Heart left ventricle (tissue), 16 donors: ENCODE measurements around the gene CACYBP. TPM values are rescaled to one million over a fixed set of nuclear protein-coding genes. Genes with fewer than 3 reads are reported as not detected.

ENCODE experiments used
- ATAC-seq, 4 donors: fragments of 200-7000 bp; cut with Tn5 transposase; one replicate each; pipeline ENCODE4 v1.9.1; 2020 to 2022; ENCODE audit warnings: moderate library complexity in 4 of 4, mild to moderate bottlenecking in 3 of 4, moderate number of reproducible peaks in 1 of 4
- DNase-seq, 5 donors: peaks; one replicate each; pipeline ENCODE4 v3.0.0-alpha.2; 2020
- H3K27ac ChIP-seq, 12 donors: fragments of 200-600 bp; sonication (generic) in 4 of 12; one replicate each; pipeline versions ENCODE4 v1.5.0 to v1.8.0; 2016 to 2022; ENCODE audit warnings: mild to moderate bottlenecking in 2 of 12
- H3K27me3 ChIP-seq, 9 donors: fragments of 200-600 bp; sonication (generic) in 2 of 9; one replicate each; pipeline versions ENCODE4 v1.5.1 to v1.8.0; 2016 to 2022; ENCODE audit warnings: mild to moderate bottlenecking in 3 of 9
- H3K36me3 ChIP-seq, 9 donors: fragments of 200-600 bp; sonication (generic) in 2 of 9; one replicate each; pipeline versions ENCODE4 v1.5.0 to v1.8.0; 2018 to 2022; ENCODE audit warnings: mild to moderate bottlenecking in 2 of 9
- H3K4me1 ChIP-seq, 12 donors: fragments of 200-600 bp; sonication (generic) in 4 of 12; one replicate each; pipeline versions ENCODE4 v1.5.0 to v1.8.0; 2016 to 2022; ENCODE audit warnings: mild to moderate bottlenecking in 3 of 12
- H3K4me3 ChIP-seq, 12 donors: fragments of 200-600 bp; sonication (generic) in 4 of 12; one replicate each; pipeline versions ENCODE4 v1.5.0 to v1.8.0; 2017 to 2022; ENCODE audit warnings: mild to moderate bottlenecking in 9 of 12, moderate library complexity in 4 of 12
- H3K9me3 ChIP-seq, 12 donors: fragments of 200-600 bp; sonication (generic) in 4 of 12; one replicate each; pipeline versions ENCODE4 v1.5.0 to v1.8.0; 2016 to 2022; ENCODE audit warnings: mild to moderate bottlenecking in 1 of 12
- CTCF ChIP-seq, 12 donors: fragments of 200-600 bp; sonication (generic) in 4 of 12; IDR thresholded peaks; one replicate each; pipeline versions ENCODE4 v1.5.0 to v1.8.0; 2018 to 2022; ENCODE audit warnings: antibody characterized with exemption in 12 of 12, mild to moderate bottlenecking in 5 of 12
- POLR2A ChIP-seq, 2 donors: fragments of 450-650 bp; IDR thresholded peaks; one replicate each; pipeline ENCODE4 v1.6.1; 2017; ENCODE audit warnings: antibody characterized with exemption in 2 of 2, mild to moderate bottlenecking in 2 of 2, moderate library complexity in 2 of 2
- WGBS, 4 donors: extraction: QIAGEN DNeasy Blood & Tissue Kit in 2 of 4; methylation state at CpG; one replicate each; pipeline versions ENCODE4 v1.1.5 to v1.1.7; 2013 to 2018; 5-methylcytosine and 5-hydroxymethylcytosine counted together
- intact Hi-C, 10 donors: fragments of 100-400 bp; cut with DNase I; formaldehyde crosslinking; loops; one replicate each; pipeline versions ENCODE4 v1.11.1 to v1.14.2; 2022
- polyA plus RNA-seq, 2 donors: library from polyadenylated mRNA; stranded (reverse); fragments of 200-250 nt; gene quantifications; one replicate each; pipeline ENCODE4 v1.2.3, GENCODE V29; 2013
- total RNA-seq, 9 donors: library from RNA; depleted of rRNA in 2 of 9; stranded (reverse); fragments of >200 nt in 2 of 9; fragmentation: NEBNext Ultra II Directional in 3 of 9; extraction: Animal tissue kit (Norgen Biotek cat#: 25700) in 3 of 9; gene quantifications; one replicate each; pipeline versions ENCODE4 v1.1.0 to v1.2.4, GENCODE V29; 2016 to 2023
- donor health status: ischemic (EF 13 %, LVEDD 7.1; RV severe dilation, severe dysfunction).
- donor health status: healthy with polysubstance abuse.
- donor health status: DM: no; HTN: yes; CAD: no.
- donor health status: DM: no; HTN: no; CAD: no.
- donor health status: ischemic (EF 25% LVEDD 6.9; RV normal size, moderate dysfunction).
- donor health status: ischemic (EF 25% LVEDD 5.7; RV mildly dilated, moderate dysfunction).
- donor health status: healthy.
- donor health status: DM: yes; HTN: yes; CAD: no.
- donor health status: ischemic (EF 35%, LVEDD 5.7; RV mildly dilated, moderate dysfunction).
- donor health status: nonischemic (EF 11% LVEDD 7.7; RV severe dilation, severe dysfunction).
- donor health status: DM: yes; HTN: yes; CAD: no.
- donor health status: PGD.
- donor health status: ischemic (EF 29% LVEDD 5.4; RV normal size, mild dysfunction).
- donor health status: nonischemic (EF 23%, LVEDD 6.1; RV moderate dilation, normal function).

CACYBP gene
- total and polyA plus RNA-seq, 11 donors: 30.1 to 170 (median 54.6) TPM

DNA sequence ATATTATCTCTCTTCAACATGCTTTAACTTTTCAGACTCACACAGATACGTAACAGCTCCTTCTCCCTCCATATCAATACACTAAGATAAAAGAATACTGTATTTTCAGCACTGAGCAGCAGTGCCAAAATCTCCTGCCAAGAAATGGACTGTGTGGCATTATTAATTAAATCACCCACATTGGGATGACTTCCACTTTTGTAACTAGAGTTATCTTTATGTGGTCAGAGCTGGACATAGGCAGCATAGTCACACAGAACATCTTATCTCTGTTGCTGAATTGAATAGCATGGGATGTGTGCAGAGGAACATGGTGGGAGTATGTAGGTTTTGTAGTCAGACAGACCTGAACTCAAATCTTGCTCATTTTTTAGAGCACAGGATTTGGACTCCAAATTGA is 41.4 kb upstream of the CACYBP start:
- intact Hi-C loops: no loop called here
- no peaks in the 10 kb centered on the region for H3K27me3 ChIP-seq
- peak in 2 of 4 donors; percentile 6 to 58 for ATAC-seq
- peaks cover 0 to 44% (median 11%) of the 10 kb centered on the region in 12 donors for H3K4me1 ChIP-seq
- TF ChIP-seq POLR2A (IDR thresholded peaks at IDR 0.05) (no peak), CTCF (IDR thresholded peaks at IDR 0.05) (no peak)
- H3K36me3 ChIP-seq: no peaks in the 10 kb centered on the region
- WGBS, 4 donors: 38 to 56% (median 53%) methylated on average over 1 of the region's 1 CpG
- peak overlapping the region in 1 of 12 donors; percentile 10 for H3K4me3 ChIP-seq
- no peak for DNase-seq
- no peak overlapping the region for H3K27ac ChIP-seq
- no peaks in the 10 kb centered on the region for H3K9me3 ChIP-seq

- H3K36me3 ChIP-seq: no peaks in the 10 kb centered on the region
- intact Hi-C loops: no loop called here
- no peak overlapping the region for H3K4me3 ChIP-seq
- H3K27me3 ChIP-seq: no peaks in the 10 kb centered on the region
- H3K9me3 ChIP-seq: no peaks in the 10 kb centered on the region
- peaks cover 0 to 45% (median 15%) of the 10 kb centered on the region in 12 donors for H3K4me1 ChIP-seq
- no peak for ATAC-seq
- 94 to 97% (median 96%) methylated on average over 2 of the region's 2 CpGs for WGBS, 4 donors
- DNase-seq: no peak
- no peak for TF ChIP-seq POLR2A (IDR thresholded peaks at IDR 0.05)
- TF ChIP-seq CTCF (IDR thresholded peaks at IDR 0.05): no peak
- no peak overlapping the region for H3K27ac ChIP-seq
Observed at GRCh38 chr1:174960362-174960761, 39.4 kb upstream of the CACYBP start.

GRCh38 chr1:174963529-174964125 is 36.1 kb upstream of the CACYBP start:
- 65 to 74% (median 73%) methylated on average over 2 of the region's 2 CpGs for WGBS, 4 donors
- no peak for ATAC-seq
- peaks cover 0 to 60% (median 20%) of the 10 kb centered on the region in 12 donors for H3K4me1 ChIP-seq

More at GRCh38 chr1:174963529-174964125, 36.1 kb upstream of the CACYBP start:
- Histone ChIP-seq H3K27me3 (no peaks in the 10 kb centered on the region), H3K36me3 (no peaks in the 10 kb centered on the region), H3K27ac (peak overlapping the region in 11 of 12 donors; percentile 11 to 87 (median 68)), H3K9me3 (no peaks in the 10 kb centered on the region), H3K4me3 (no peak overlapping the region)
- intact Hi-C loops: no loop called here
- TF ChIP-seq POLR2A (IDR thresholded peaks at IDR 0.05) (no peak), CTCF (IDR thresholded peaks at IDR 0.05) (no peak)
- no peak for DNase-seq
